Hematopoietic multipotent progenitor cell treated with erythropoietin and hydrocortisone succinate and interleukin-3 and kit ligand, for 15 days (in vitro differentiated cells): Measurements from ENCODE around the gene HYAL4.

Experiments
- DNase-seq: peaks from one replicate; pipeline ENCODE4 v3.0.0-alpha.2; 2015; ENCODE audit warnings: low spot score

Gene HYAL4

GRCh38 chr7:123901101-123901500 is 56.1 kb downstream of the HYAL4 start:
- DNase-seq, result no peak

- no peak for DNase-seq
Measured at GRCh38 chr7:123905714-123906113, 60.7 kb downstream of the HYAL4 start.

GRCh38 chr7:123916240-123916724 is 71.3 kb downstream of the HYAL4 start:
- no peak for DNase-seq

DNA sequence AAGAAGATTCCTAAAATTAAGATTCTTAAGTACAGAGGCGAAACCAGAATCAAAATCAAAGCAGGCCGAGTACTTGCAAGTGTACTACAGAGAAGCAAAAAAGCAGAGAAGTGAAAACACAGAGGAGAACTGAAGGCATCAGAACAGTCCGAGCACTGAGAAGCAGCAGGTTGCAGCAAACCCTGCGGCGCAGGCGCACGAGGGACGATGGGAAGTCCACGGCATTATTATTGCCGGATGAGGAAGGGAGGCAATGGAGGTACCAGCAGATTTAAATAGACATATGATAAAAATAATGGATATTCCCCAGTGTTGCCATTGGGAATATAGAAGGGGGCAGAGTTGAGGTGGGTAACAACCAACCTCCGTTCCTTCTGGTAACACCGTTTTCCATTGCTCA is 72.9 kb downstream of the HYAL4 start:
- no peak for DNase-seq

GRCh38 chr7:123918309-123918708 is 73.3 kb downstream of the HYAL4 start:
- DNase-seq, result no peak

GRCh38 chr7:123923599-123923998 is 78.6 kb downstream of the HYAL4 start:
- no peak for DNase-seq

DNA sequence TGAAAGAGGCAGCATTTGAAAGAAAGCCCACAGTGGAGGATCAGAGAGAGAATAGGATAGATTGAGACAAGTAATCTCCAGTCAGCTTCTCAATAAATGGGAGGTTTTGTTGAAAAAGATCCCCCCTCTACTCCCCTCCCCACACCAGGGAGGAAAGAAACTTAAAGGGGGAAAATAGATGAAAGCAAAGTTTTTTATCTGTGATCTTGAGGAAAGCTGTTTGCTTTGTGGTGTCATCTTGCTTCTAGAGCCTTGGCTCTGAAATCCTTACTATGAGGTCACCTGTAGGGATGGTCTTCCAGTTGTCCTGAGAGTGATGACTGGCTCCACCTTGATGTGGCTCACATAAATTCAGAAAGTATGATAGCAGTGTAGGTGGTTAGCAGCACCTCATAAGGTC is 80.0 kb downstream of the HYAL4 start, which contains the start of gene SPAM1:
SPAM1 (plus strand) TSS at position 301 of the 400 bp plus-strand sequence. CDS start 28,330 bp downstream, outside the sequence.
- DNase-seq, result no peak
